ENCODE measurements around the gene PRTN3. TPM values are rescaled to one million over a fixed set of nuclear protein-coding genes. Genes with fewer than 3 reads are reported as not detected.

Gene PRTN3
- total RNA-seq, 1 donor: not detected

DNA sequence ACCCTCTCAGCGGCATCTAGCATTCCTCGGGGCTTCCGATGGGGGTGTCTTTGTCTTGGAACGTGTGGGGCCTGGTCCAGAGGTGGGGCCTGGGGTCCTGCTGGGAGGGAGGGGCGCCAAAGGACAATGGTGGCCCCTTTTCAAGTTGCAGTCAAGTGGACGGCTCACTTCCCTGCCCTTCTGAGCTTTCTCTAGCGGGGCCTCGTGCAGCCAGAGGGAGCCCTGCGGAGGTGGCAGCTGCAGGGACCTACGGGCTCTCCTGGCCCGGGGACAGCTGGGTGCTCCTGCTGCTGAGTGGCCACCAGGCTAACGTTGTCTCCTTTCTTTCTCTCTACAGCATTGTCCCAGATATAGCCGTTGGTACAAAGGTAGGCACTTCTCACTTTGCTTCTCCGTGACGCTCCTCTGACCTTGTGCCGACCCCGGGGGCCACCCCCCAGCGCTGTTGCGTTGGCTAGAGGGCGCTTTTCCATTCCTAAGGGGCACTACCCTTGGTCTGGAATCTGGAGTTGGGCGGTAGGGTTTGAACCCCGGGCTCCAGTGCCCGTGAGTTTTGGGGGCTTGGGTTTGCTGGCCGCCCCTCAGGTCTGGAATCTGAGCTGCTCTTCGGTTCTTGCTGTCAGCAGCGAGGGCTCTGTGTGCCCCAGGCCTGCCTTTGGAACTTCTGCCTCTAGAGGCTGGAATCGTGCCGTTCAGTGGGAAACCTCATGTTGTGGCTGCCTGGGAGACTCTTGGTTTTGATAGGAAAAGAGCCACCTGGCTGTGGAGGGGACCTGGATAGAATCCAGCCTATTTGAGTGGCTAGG lies 41.5 kb upstream of the PRTN3 start:
- Histone ChIP-seq H3K4me3 (ENCODE audit: insufficient read depth, low read length) (peak overlapping the region; percentile 85), H3K36me3 (ENCODE audit: insufficient read depth, low read length) (peaks cover 43% of the 10 kb centered on the region), H3K27me3 (ENCODE audit: insufficient read depth, low read length) (no peaks in the 10 kb centered on the region), H4K20me1 (ENCODE audit: insufficient read depth, low read length) (peaks cover 63% of the 10 kb centered on the region), H3K4me2 (ENCODE audit: insufficient read depth, low read length) (peak overlapping the region; percentile 88), H3K4me1 (ENCODE audit: insufficient read depth, low read length) (peaks cover 41% of the 10 kb centered on the region), H3K79me2 (ENCODE audit: insufficient read depth, low read length) (peaks cover 65% of the 10 kb centered on the region), H2AFZ (ENCODE audit: low read length) (no peak overlapping the region), H3K27ac (ENCODE audit: low read depth, low read length) (peak overlapping the region; percentile 85), H3K9me3 (ENCODE audit: low read depth, low read length) (no peaks in the 10 kb centered on the region)
- TF ChIP-seq CTCF (IDR thresholded peaks at IDR 0.05; ENCODE audit: extremely low read depth, low read depth, low read length): peak; percentile 39
- DNase-seq (ENCODE audit: insufficient read length, low spot score, missing footprints): peak; percentile 90

DNA sequence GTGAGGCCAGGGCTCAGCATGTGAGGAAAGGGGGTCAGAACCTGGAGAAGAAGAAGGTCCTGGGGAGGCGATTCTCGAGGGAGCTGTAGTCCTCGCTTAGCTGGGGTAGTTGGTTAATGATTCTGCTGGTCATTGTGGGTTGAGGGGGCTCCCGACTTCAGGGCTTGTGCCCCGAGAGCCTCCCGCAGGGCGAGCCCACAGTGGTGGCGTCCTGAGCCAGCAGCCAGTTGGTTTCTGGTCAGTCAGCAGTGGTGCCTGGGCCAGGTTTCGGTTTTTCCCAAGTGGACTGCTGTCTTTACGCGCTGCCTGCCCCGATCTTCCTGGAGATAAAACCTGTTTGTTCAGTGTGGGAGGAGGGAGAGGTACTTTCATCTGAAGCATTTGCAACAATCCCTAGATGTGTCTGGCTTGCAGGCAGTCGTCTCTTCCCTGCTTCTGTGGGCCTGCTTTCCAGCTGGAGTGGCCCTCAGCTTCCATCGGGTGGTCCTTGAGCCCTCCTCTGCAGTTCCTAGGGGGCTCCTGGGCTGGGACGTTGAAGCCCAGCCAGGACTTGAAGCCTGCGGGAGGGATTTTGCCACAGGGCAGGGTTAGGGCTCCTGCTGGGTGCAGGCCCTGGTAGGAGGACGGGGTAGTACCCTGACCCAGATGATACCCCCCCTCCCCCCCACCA lies 40.3 kb upstream of the PRTN3 start:
- peak; percentile 93 for DNase-seq (ENCODE audit: insufficient read length, low spot score, missing footprints)
- peaks cover 41% of the 10 kb centered on the region for H3K4me1 ChIP-seq (ENCODE audit: insufficient read depth, low read length)
- H3K79me2 ChIP-seq (ENCODE audit: insufficient read depth, low read length): peaks cover 77% of the 10 kb centered on the region
- peak overlapping the region; percentile 88 for H3K4me2 ChIP-seq (ENCODE audit: insufficient read depth, low read length)
- peak overlapping the region; percentile 77 for H3K27ac ChIP-seq (ENCODE audit: low read depth, low read length)
- H3K36me3 ChIP-seq (ENCODE audit: insufficient read depth, low read length): peaks cover 55% of the 10 kb centered on the region
- no peak for TF ChIP-seq CTCF (IDR thresholded peaks at IDR 0.05; ENCODE audit: extremely low read depth, low read depth, low read length)
- H4K20me1 ChIP-seq (ENCODE audit: insufficient read depth, low read length): peaks cover 75% of the 10 kb centered on the region
- no peaks in the 10 kb centered on the region for H3K27me3 ChIP-seq (ENCODE audit: insufficient read depth, low read length)
- no peak overlapping the region for H2AFZ ChIP-seq (ENCODE audit: low read length)
- H3K4me3 ChIP-seq (ENCODE audit: insufficient read depth, low read length): peak overlapping the region; percentile 85
- no peaks in the 10 kb centered on the region for H3K9me3 ChIP-seq (ENCODE audit: low read depth, low read length)

GRCh38 chr19:801030-801860 lies 39.6 kb upstream of the PRTN3 start:
- peak overlapping the region; percentile 77 for H3K27ac ChIP-seq (ENCODE audit: low read depth, low read length)
- DNase-seq (ENCODE audit: insufficient read length, low spot score, missing footprints): peak; percentile 98
- H3K4me2 ChIP-seq (ENCODE audit: insufficient read depth, low read length): peak overlapping the region; percentile 88
- peaks cover 62% of the 10 kb centered on the region for H3K36me3 ChIP-seq (ENCODE audit: insufficient read depth, low read length)
- H3K9me3 ChIP-seq (ENCODE audit: low read depth, low read length): no peaks in the 10 kb centered on the region
- peak overlapping the region; percentile 85 for H3K4me3 ChIP-seq (ENCODE audit: insufficient read depth, low read length)
- peaks cover 81% of the 10 kb centered on the region for H4K20me1 ChIP-seq (ENCODE audit: insufficient read depth, low read length)
- peaks cover 41% of the 10 kb centered on the region for H3K4me1 ChIP-seq (ENCODE audit: insufficient read depth, low read length)
- no peak overlapping the region for H2AFZ ChIP-seq (ENCODE audit: low read length)
- H3K79me2 ChIP-seq (ENCODE audit: insufficient read depth, low read length): peaks cover 84% of the 10 kb centered on the region
- no peak for TF ChIP-seq CTCF (IDR thresholded peaks at IDR 0.05; ENCODE audit: extremely low read depth, low read depth, low read length)
- no peaks in the 10 kb centered on the region for H3K27me3 ChIP-seq (ENCODE audit: insufficient read depth, low read length)
